ENCODE results near the gene COMT.
A peak's percentile ranks its signal among the peaks of the same experiment; 100 is the strongest.

COMT gene

DNA sequence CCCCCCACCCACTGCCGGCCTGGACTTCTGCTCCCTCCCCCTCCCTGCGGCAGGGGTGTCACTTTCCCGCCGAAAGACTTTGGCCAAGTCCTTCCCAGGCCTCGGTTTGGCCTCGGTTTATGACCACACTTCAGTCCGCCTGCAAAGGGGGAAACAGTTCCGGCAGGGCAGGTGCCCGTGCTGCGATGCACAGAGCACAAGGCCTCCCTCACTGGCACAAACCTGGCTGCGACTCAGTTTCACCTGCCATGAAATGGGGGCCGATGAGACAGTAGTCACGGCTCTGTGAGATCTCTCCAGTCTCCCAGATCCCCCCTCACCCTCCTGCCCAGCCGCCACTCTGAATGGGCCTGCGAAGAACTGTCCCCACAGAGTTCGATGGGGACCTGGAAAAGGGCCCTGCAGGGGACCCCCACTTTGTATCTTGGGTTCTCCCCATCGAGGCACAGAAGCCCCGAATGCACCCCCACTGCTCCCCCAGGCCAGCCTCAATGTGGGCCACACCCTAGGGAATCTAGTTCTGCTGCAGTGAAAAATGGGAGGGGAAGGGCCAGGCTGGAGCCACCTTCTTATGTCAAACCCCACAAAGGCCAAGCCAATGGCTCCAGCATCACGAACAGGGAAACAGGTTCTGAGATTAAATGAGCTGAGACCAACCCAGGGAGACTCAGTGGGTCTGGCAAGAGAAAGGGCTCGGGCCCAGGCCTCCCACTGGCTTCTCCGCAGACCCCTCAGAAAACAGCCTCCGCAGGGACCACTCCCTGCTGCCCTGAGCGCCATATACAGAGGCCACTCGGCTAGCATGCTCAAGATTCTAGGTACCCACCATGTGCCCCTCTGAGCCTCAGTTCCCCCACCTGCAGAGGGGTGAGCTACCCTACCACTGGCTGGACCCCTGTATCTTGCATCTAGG, 46.1 kb downstream of the COMT start:
- Histone ChIP-seq H3K27me3 (ENCODE audit: control insufficient read depth, insufficient read depth, low read length) (no peaks in the 10 kb centered on the region), H3K27ac (ENCODE audit: low read depth, low read length) (peak overlapping the region; percentile 2), H3K36me3 (ENCODE audit: control insufficient read depth, insufficient read depth, low read length) (no peaks in the 10 kb centered on the region), H3K4me1 (ENCODE audit: control insufficient read depth, insufficient read depth, low read length) (peaks cover 8% of the 10 kb centered on the region; the same call in 1 of the 2 replicates), H3K4me3 (ENCODE audit: low read depth, low read length) (no peak overlapping the region), H3K9me3 (ENCODE audit: control insufficient read depth, insufficient read depth, low read length) (no peaks in the 10 kb centered on the region), H3K9ac (ENCODE audit: low read depth, low read length) (no peak overlapping the region)

- H3K4me1 ChIP-seq (ENCODE audit: control insufficient read depth, insufficient read depth, low read length) = peaks cover 8% of the 10 kb centered on the region; the same call in 1 of the 2 replicates
Measured at GRCh38 chr22:19988331-19988808, 46.8 kb downstream of the COMT start.

GRCh38 chr22:19988965-19989724, 47.6 kb downstream of the COMT start:
- H3K27me3 ChIP-seq (ENCODE audit: control insufficient read depth, insufficient read depth, low read length) = no peaks in the 10 kb centered on the region
- H3K9me3 ChIP-seq (ENCODE audit: control insufficient read depth, insufficient read depth, low read length) = no peaks in the 10 kb centered on the region
- H3K9ac ChIP-seq (ENCODE audit: low read depth, low read length) = no peak overlapping the region
- H3K27ac ChIP-seq (ENCODE audit: low read depth, low read length) = no peak overlapping the region
- H3K36me3 ChIP-seq (ENCODE audit: control insufficient read depth, insufficient read depth, low read length) = no peaks in the 10 kb centered on the region
- peaks cover 8% of the 10 kb centered on the region; the same call in 1 of the 2 replicates for H3K4me1 ChIP-seq (ENCODE audit: control insufficient read depth, insufficient read depth, low read length)
- H3K4me3 ChIP-seq (ENCODE audit: low read depth, low read length) = no peak overlapping the region

More at GRCh38 chr22:19988331-19988808, 46.8 kb downstream of the COMT start:
- Histone ChIP-seq H3K9me3 (ENCODE audit: control insufficient read depth, insufficient read depth, low read length) (no peaks in the 10 kb centered on the region), H3K27ac (ENCODE audit: low read depth, low read length) (no peak overlapping the region), H3K4me3 (ENCODE audit: low read depth, low read length) (no peak overlapping the region), H3K36me3 (ENCODE audit: control insufficient read depth, insufficient read depth, low read length) (no peaks in the 10 kb centered on the region), H3K9ac (ENCODE audit: low read depth, low read length) (no peak overlapping the region), H3K27me3 (ENCODE audit: control insufficient read depth, insufficient read depth, low read length) (no peaks in the 10 kb centered on the region)

DNA sequence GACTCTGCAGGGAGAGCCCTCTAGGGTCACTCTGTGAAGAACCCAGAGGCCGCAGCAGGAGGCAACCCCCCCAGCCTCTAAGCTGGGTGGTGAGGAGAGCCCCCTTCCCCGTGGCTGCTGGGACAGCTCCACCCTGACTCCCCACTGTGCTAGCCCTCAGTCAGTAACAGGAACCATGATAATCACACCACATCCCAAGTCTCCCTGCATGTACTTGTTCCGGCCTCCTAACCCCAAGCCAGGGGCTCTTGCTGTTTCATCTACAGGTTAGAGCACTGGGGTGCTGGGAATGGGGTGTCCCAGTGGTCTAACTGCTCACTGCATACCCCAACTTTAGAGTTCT, 48.1 kb downstream of the COMT start:
- no peaks in the 10 kb centered on the region for H3K27me3 ChIP-seq (ENCODE audit: control insufficient read depth, insufficient read depth, low read length)
- H3K4me3 ChIP-seq (ENCODE audit: low read depth, low read length) = no peak overlapping the region
- no peak overlapping the region for H3K9ac ChIP-seq (ENCODE audit: low read depth, low read length)
- H3K9me3 ChIP-seq (ENCODE audit: control insufficient read depth, insufficient read depth, low read length) = no peaks in the 10 kb centered on the region
- peaks cover 8% of the 10 kb centered on the region; the same call in 1 of the 2 replicates for H3K4me1 ChIP-seq (ENCODE audit: control insufficient read depth, insufficient read depth, low read length)
- H3K27ac ChIP-seq (ENCODE audit: low read depth, low read length) = no peak overlapping the region
- no peaks in the 10 kb centered on the region for H3K36me3 ChIP-seq (ENCODE audit: control insufficient read depth, insufficient read depth, low read length)

DNA sequence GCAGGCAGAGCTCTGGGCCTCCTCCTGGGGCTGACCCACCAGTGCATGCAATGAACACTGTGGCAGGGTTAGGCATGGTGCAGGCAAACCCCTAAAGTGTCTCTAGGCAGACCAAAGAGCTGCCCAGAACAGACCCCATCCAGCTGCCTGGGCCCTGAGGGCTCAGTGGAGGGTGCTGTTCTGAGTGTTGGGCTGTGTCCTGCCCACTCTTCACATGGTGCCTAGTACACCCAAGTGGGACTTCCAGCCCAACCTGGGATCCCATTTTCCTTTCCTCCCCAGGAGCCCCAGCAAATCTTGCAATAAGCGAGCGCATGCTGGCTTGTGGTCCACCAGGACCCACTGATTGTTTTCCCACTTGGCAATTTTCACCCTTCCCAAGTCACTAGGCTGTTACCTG, 48.6 kb downstream of the COMT start:
- Histone ChIP-seq H3K27me3 (ENCODE audit: control insufficient read depth, insufficient read depth, low read length) (no peaks in the 10 kb centered on the region), H3K9me3 (ENCODE audit: control insufficient read depth, insufficient read depth, low read length) (no peaks in the 10 kb centered on the region), H3K4me3 (ENCODE audit: low read depth, low read length) (no peak overlapping the region), H3K27ac (ENCODE audit: low read depth, low read length) (no peak overlapping the region), H3K4me1 (ENCODE audit: control insufficient read depth, insufficient read depth, low read length) (peaks cover 8% of the 10 kb centered on the region; the same call in 1 of the 2 replicates), H3K36me3 (ENCODE audit: control insufficient read depth, insufficient read depth, low read length) (no peaks in the 10 kb centered on the region), H3K9ac (ENCODE audit: low read depth, low read length) (no peak overlapping the region)

DNA sequence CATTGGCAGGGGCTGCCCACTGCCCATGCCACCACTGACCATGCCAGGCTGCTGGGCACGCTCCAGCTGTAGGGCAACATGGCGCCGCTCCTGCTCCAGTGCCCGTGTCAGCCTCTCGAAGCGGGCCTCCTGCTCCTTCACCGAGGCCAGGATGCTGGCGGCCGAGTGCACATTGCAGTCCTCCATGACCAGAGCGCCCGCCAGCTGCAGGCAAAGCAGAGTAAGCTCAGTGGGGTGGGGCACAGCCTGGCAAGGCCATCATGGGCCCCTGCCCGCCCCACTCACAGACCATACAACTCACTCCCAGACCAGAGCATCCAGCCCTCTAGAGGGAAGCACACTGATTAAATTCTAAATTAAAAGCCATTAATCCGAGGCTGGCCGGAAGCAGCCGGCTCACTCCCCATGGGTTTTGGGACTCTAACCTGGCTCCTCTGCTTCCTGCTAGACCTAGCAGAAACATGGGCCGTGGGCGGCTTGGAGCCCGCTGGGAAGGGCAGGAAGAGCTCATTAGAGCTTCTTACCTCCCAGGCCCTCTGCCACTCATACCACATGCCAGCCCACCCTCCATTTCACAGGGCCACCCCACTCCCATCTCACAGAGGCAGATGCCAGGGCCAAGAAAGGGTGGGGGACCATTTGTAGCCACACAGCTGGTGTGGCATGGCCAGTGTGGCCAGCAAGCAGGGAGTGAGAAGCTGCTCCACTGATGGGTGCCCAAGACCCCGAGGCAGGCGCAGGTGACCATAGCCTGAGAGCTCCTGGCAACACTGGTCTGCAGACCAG, 49.2 kb downstream of the COMT start:
- Histone ChIP-seq H3K36me3 (ENCODE audit: control insufficient read depth, insufficient read depth, low read length) (no peaks in the 10 kb centered on the region), H3K4me1 (ENCODE audit: control insufficient read depth, insufficient read depth, low read length) (peaks cover 8% of the 10 kb centered on the region; the same call in 1 of the 2 replicates), H3K27me3 (ENCODE audit: control insufficient read depth, insufficient read depth, low read length) (no peaks in the 10 kb centered on the region), H3K9ac (ENCODE audit: low read depth, low read length) (no peak overlapping the region), H3K4me3 (ENCODE audit: low read depth, low read length) (no peak overlapping the region), H3K27ac (ENCODE audit: low read depth, low read length) (no peak overlapping the region), H3K9me3 (ENCODE audit: control insufficient read depth, insufficient read depth, low read length) (no peaks in the 10 kb centered on the region)

- Histone ChIP-seq H3K4me1 (ENCODE audit: control insufficient read depth, insufficient read depth, low read length) (0 out of 2 replicates have a peak, but pooled peaks cover 3% of the 10 kb centered on the region), H3K27ac (ENCODE audit: low read depth, low read length) (no peak overlapping the region), H3K27me3 (ENCODE audit: control insufficient read depth, insufficient read depth, low read length) (no peaks in the 10 kb centered on the region), H3K9me3 (ENCODE audit: control insufficient read depth, insufficient read depth, low read length) (no peaks in the 10 kb centered on the region), H3K4me3 (ENCODE audit: low read depth, low read length) (no peak overlapping the region), H3K9ac (ENCODE audit: low read depth, low read length) (no peak overlapping the region), H3K36me3 (ENCODE audit: control insufficient read depth, insufficient read depth, low read length) (no peaks in the 10 kb centered on the region)
Measured at GRCh38 chr22:19991395-19991644, 49.7 kb downstream of the COMT start.

- no peaks in the 10 kb centered on the region for H3K36me3 ChIP-seq (ENCODE audit: control insufficient read depth, insufficient read depth, low read length)
- 0 out of 2 replicates have a peak, but pooled peaks cover 3% of the 10 kb centered on the region for H3K4me1 ChIP-seq (ENCODE audit: control insufficient read depth, insufficient read depth, low read length)
- no peaks in the 10 kb centered on the region for H3K27me3 ChIP-seq (ENCODE audit: control insufficient read depth, insufficient read depth, low read length)
- no peak overlapping the region for H3K9ac ChIP-seq (ENCODE audit: low read depth, low read length)
- no peaks in the 10 kb centered on the region for H3K9me3 ChIP-seq (ENCODE audit: control insufficient read depth, insufficient read depth, low read length)
- no peak overlapping the region for H3K4me3 ChIP-seq (ENCODE audit: low read depth, low read length)
- no peak overlapping the region for H3K27ac ChIP-seq (ENCODE audit: low read depth, low read length)
Measured at GRCh38 chr22:19991645-19992451, 50.3 kb downstream of the COMT start.

DNA sequence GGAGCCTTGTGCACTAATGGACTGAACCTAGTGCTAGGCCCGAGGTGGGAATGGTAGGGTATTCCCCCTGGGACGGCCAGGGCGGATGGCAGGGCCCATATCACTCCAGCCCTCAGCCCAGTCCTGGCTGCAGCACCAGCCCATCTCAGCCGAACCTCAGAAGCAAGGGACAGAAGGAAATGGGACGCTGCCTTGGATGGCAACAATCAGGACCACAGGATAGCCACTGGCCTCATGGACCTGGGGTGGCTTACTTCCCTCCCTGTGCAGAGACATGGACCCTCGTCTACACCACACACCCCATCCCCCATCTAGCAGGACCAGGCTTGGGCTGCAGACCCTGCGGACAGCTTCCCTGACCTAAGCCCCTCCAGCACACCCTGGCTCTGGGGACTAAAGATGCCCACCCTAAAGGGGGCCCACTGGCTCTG, 50.9 kb downstream of the COMT start:
- Histone ChIP-seq H3K9ac (ENCODE audit: low read depth, low read length) (no peak overlapping the region), H3K36me3 (ENCODE audit: control insufficient read depth, insufficient read depth, low read length) (no peaks in the 10 kb centered on the region), H3K27me3 (ENCODE audit: control insufficient read depth, insufficient read depth, low read length) (no peaks in the 10 kb centered on the region), H3K27ac (ENCODE audit: low read depth, low read length) (no peak overlapping the region), H3K4me1 (ENCODE audit: control insufficient read depth, insufficient read depth, low read length) (0 out of 2 replicates have a peak, but pooled peaks cover under 1% of the 10 kb centered on the region), H3K9me3 (ENCODE audit: control insufficient read depth, insufficient read depth, low read length) (no peaks in the 10 kb centered on the region), H3K4me3 (ENCODE audit: low read depth, low read length) (no peak overlapping the region)

- Histone ChIP-seq H3K27ac (ENCODE audit: low read depth, low read length) (no peak overlapping the region), H3K9me3 (ENCODE audit: control insufficient read depth, insufficient read depth, low read length) (no peaks in the 10 kb centered on the region), H3K4me3 (ENCODE audit: low read depth, low read length) (no peak overlapping the region), H3K27me3 (ENCODE audit: control insufficient read depth, insufficient read depth, low read length) (no peaks in the 10 kb centered on the region), H3K4me1 (ENCODE audit: control insufficient read depth, insufficient read depth, low read length) (no peaks in the 10 kb centered on the region), H3K9ac (ENCODE audit: low read depth, low read length) (no peak overlapping the region), H3K36me3 (ENCODE audit: control insufficient read depth, insufficient read depth, low read length) (no peaks in the 10 kb centered on the region)
Measured at GRCh38 chr22:19992921-19993355, 51.4 kb downstream of the COMT start.
